K562 (cell line): ENCODE data around the gene ARHGAP26. TPM values are rescaled to one million over a fixed set of nuclear protein-coding genes. Genes with fewer than 3 reads are reported as not detected.

Experiments used
- ATAC-seq: fragments of 200-7000 bp; cut with Tn5 transposase; 3 replicates; pipeline ENCODE4 v1.9.1; 2020; ENCODE audit warnings: moderate library complexity
- BruUV-seq: library from RNA; stranded (reverse); fragments of 400-500 nt; replicated peaks from 2 replicates; lab custom pipeline; 2021; lab: Mats Ljungman, UMichigan
- CTCF ChIA-PET: fragments of 300-600 bp; formaldehyde crosslinking; extraction: SDS; loops from one replicate; lab custom pipeline; 2021; ENCODE audit warnings: low intra/inter-chr PET ratio; lab: Yijun Ruan, JAX
- POLR2A ChIA-PET: fragments of 300-600, 350-650 bp; sonication (Branson Sonifier 250); formaldehyde crosslinking; extraction: SDS; loops from one replicate; lab custom pipeline; 2021; ENCODE audit warnings: antibody characterized with exemption, inconsistent platforms; lab: Yijun Ruan, JAX
- DNase-seq, 4 experiments: peaks; one replicate each; pipeline versions ENCODE4 v3.0.0 to v3.0.0-alpha.2; 2011 to 2018; ENCODE audit warnings: low spot score in 3 of 4, mixed read lengths in 3 of 4; ENCODE audit errors: extremely low read depth in 1 of 4
- FAIRE-seq: peaks from 2 replicates; lab custom pipeline; 2011; peaks lifted over from hg19 to GRCh38; lab: Jason Lieb, UNC
- H2AFZ ChIP-seq: 2 replicates; pipeline ENCODE4 v1.6.0; 2011; ENCODE audit warnings: low read depth, low read length, control low read depth, inconsistent platforms
- H3K27ac ChIP-seq: fragments of 200-600 bp; 3 replicates; pipeline ENCODE4 v1.8.0; 2011; ENCODE audit warnings: low read depth, mild to moderate bottlenecking, control low read depth, inconsistent platforms, low read length, moderate library complexity, mixed read lengths; ENCODE audit errors: extremely low read depth
- H3K27me3 ChIP-seq, 2 experiments: fragments of 300-600 bp in 1 of 2; 2 replicates in 1 of 2; 3 replicates in 1 of 2; pipeline versions ENCODE4 v1.6.0 to v1.8.0; 2011; ENCODE audit warnings: inconsistent platforms in 2 of 2, low read length in 2 of 2, mild to moderate bottlenecking in 1 of 2, mixed read lengths in 1 of 2, moderate library complexity in 1 of 2; ENCODE audit not compliant: control insufficient read depth in 2 of 2, insufficient read depth in 2 of 2
- H3K36me3 ChIP-seq: fragments of 300-600 bp; 3 replicates; pipeline ENCODE4 v1.8.0; 2011; ENCODE audit warnings: mild to moderate bottlenecking, low read length, inconsistent platforms; ENCODE audit not compliant: control insufficient read depth, insufficient read depth
- H3K4me1 ChIP-seq, 2 experiments: fragments of 200-600 bp in 1 of 2; replicated peaks in 1 of 2; 2 replicates in 1 of 2; 3 replicates in 1 of 2; pipeline versions ENCODE4 v1.5.1 to v1.8.0; 2011; ENCODE audit warnings: inconsistent platforms in 2 of 2, low read length in 2 of 2, mild to moderate bottlenecking in 1 of 2, mixed read lengths in 1 of 2, moderate library complexity in 1 of 2; ENCODE audit not compliant: control insufficient read depth in 2 of 2, insufficient read depth in 2 of 2
- H3K4me2 ChIP-seq: 2 replicates; pipeline ENCODE4 v1.6.1; 2011; ENCODE audit warnings: low read length, control low read depth, inconsistent platforms, mixed read lengths; ENCODE audit not compliant: insufficient read depth
- H3K4me3 ChIP-seq: fragments of 200-600 bp; sonication (generic), shearing (Covaris generic); 2 replicates; pipeline ENCODE4 v1.5.1; 2016; ENCODE audit warnings: control low read depth, inconsistent platforms
- H3K79me2 ChIP-seq: fragments of 200-600 bp; 3 replicates; pipeline ENCODE4 v1.8.0; 2011; ENCODE audit warnings: low read length, inconsistent platforms; ENCODE audit not compliant: control insufficient read depth, insufficient read depth
- H3K9ac ChIP-seq, 2 experiments: 2 replicates each; pipeline versions ENCODE4 v1.6.0 to v1.6.1; 2011; ENCODE audit warnings: low read depth in 2 of 2, low read length in 2 of 2, control low read depth in 1 of 2, inconsistent platforms in 1 of 2, mild to moderate bottlenecking in 1 of 2, mixed read lengths in 1 of 2; ENCODE audit not compliant: insufficient read depth in 1 of 2
- H3K9me1 ChIP-seq: one replicate; pipeline ENCODE4 v1.6.0; 2011; ENCODE audit warnings: inconsistent platforms, mild to moderate bottlenecking, low read length, moderate library complexity; ENCODE audit not compliant: control insufficient read depth, insufficient read depth
- H3K9me3 ChIP-seq: replicated peaks from 2 replicates; pipeline ENCODE4 v1.5.1; 2011; ENCODE audit warnings: low read depth, low read length, inconsistent platforms; ENCODE audit not compliant: control insufficient read depth, insufficient read depth
- H4K20me1 ChIP-seq: replicated peaks from 2 replicates; pipeline ENCODE4 v1.6.1; 2011; ENCODE audit warnings: low read length, inconsistent platforms, mixed read lengths; ENCODE audit not compliant: control insufficient read depth, insufficient read depth
- CUX1 ChIP-seq: fragments of 200-800 bp; sonication (Bioruptor generic); IDR thresholded peaks from 2 replicates; pipeline ENCODE4 v1.6.1; 2016; ENCODE audit warnings: missing genetic modification characterization, missing compliant biosample characterization
- DMBX1 ChIP-seq: fragments of 250-450 bp; sonication (Bioruptor Pico); IDR thresholded peaks from 2 replicates; pipeline ENCODE4 v1.8.0; 2022; ENCODE audit warnings: inconsistent platforms, mild to moderate bottlenecking, moderate library complexity, borderline replicate concordance
- FOXP4 ChIP-seq: sonication (generic); formaldehyde crosslinking; IDR thresholded peaks from 2 replicates; pipeline ENCODE4 v1.8.0; 2022; ENCODE audit warnings: mild to moderate bottlenecking, missing genetic modification reagents, borderline replicate concordance
- RBM22 ChIP-seq: fragments of 200-400 bp; formaldehyde crosslinking; IDR thresholded peaks from 2 replicates; pipeline ENCODE4 v1.6.1; 2018; ENCODE audit warnings: low read length, low read depth; ENCODE audit not compliant: poor library complexity, severe bottlenecking
- ZNF124 ChIP-seq: sonication (generic); formaldehyde crosslinking; IDR thresholded peaks from 2 replicates; pipeline ENCODE4 v1.8.1; 2022; ENCODE audit warnings: missing genetic modification reagents
- WGBS: fragments of 100-300 bp; shearing (Covaris generic); methylation state at CpG from one replicate; pipeline ENCODE4 v1.1.6; 2016; ENCODE audit warnings: low coverage, mixed read lengths; ENCODE audit not compliant: insufficient coverage; ENCODE audit errors: missing lambda C conversion rate; 5-methylcytosine and 5-hydroxymethylcytosine counted together
- in situ Hi-C: fragments of 300-500 bp; cut with MboI; formaldehyde crosslinking; loops from 4 replicates; pipeline ENCODE4 v1.15.0; 2018; ENCODE audit warnings: inconsistent platforms, mixed read lengths
- intact Hi-C: fragments of 100-400 bp; cut with micrococcal nuclease; formaldehyde crosslinking; loops from 2 replicates; pipeline ENCODE4 v1.14.2; 2022
- polyA plus RNA-seq, 8 experiments: library from polyadenylated mRNA; depleted of rRNA in 4 of 8; stranded (reverse) in 5 of 8; unstranded in 3 of 8; fragments of >200 nt; fragmentation: Nextera tagmentation in 2 of 8; fragmentation: Illumina TruSeq in 1 of 8; extraction: Ambion mirVana in 2 of 8; extraction: Trizol in 1 of 8; gene quantifications; 2 replicates each; pipeline versions ENCODE4 v1.2.1 to v1.2.3, GENCODE V29; 2011 to 2014; ENCODE audit warnings: inconsistent platforms in 1 of 8, missing spikeins in 1 of 8
- total RNA-seq, 7 experiments: library from RNA; depleted of rRNA in 6 of 7; stranded (reverse); fragments of >200 nt in 6 of 7; fragmentation: Illumina TruSeq in 2 of 7; extraction: Trizol in 2 of 7; gene quantifications; 2 replicates each; pipeline versions ENCODE4 v1.2.1 to v1.2.3, GENCODE V29; 2011 to 2021; ENCODE audit warnings: low replicate concordance in 1 of 7
- TF ChIP-seq, protein P1 (sequence below): fragments of 450-650 bp; IDR thresholded peaks from 2 replicates; pipeline ENCODE4 v1.6.1; 2017; ENCODE audit warnings: antibody characterized with exemption, mild to moderate bottlenecking

The ARHGAP26 gene
- total and polyA plus RNA-seq, 9 of the 15 experiments (the other 6 are each of a cell fraction or from before 2014, with no cell fraction given): 0.13 to 1.1 (median 0.55) TPM

GRCh38 chr5:142972064-142972570 is 201.9 kb downstream of the ARHGAP26 start:
- H3K9me1 ChIP-seq: no peaks in the 10 kb centered on the region
- no peak overlapping the region for H3K4me2 ChIP-seq
- H3K4me1 ChIP-seq: no peaks in the 10 kb centered on the region
- no peaks in the 10 kb centered on the region for H3K79me2 ChIP-seq
- H3K9me3 ChIP-seq: no peaks in the 10 kb centered on the region
- ChIA-PET POLR2A (no interaction called here), CTCF (interaction anchor here (0.6 kb wide), 1 partner anchor 106 kb away, joined by 3 read pairs; no protein-coding TSS in a partner anchor)
- DNase-seq (no peak), ATAC-seq (no peak), FAIRE-seq (no peak)
- H3K4me3 ChIP-seq: no peak overlapping the region
- intact Hi-C loops: no loop called here
- H3K27me3 ChIP-seq: peaks cover 3 to 9% of the 10 kb centered on the region in 2 experiments; a peak in 3 of 5 replicates
- in situ Hi-C loops: no loop called here
- H4K20me1 ChIP-seq: no peaks in the 10 kb centered on the region
- no peak overlapping the region for H2AFZ ChIP-seq
- H3K36me3 ChIP-seq: no peaks in the 10 kb centered on the region
- BruUV-seq: no TSS peak
- H3K27ac ChIP-seq: no peak overlapping the region
- 0% methylated on average over 1 of the region's 5 CpGs for WGBS
- H3K9ac ChIP-seq: no peak overlapping the region
- TF ChIP-seq DMBX1 (CRISPR knock-in tag) (no peak), CUX1 (CRISPR knock-in tag) (no peak), FOXP4 (CRISPR knock-in tag) (no peak), ZNF124 (CRISPR knock-in tag) (no peak), RBM22 (no peak)
- TF ChIP-seq, protein P1, sequence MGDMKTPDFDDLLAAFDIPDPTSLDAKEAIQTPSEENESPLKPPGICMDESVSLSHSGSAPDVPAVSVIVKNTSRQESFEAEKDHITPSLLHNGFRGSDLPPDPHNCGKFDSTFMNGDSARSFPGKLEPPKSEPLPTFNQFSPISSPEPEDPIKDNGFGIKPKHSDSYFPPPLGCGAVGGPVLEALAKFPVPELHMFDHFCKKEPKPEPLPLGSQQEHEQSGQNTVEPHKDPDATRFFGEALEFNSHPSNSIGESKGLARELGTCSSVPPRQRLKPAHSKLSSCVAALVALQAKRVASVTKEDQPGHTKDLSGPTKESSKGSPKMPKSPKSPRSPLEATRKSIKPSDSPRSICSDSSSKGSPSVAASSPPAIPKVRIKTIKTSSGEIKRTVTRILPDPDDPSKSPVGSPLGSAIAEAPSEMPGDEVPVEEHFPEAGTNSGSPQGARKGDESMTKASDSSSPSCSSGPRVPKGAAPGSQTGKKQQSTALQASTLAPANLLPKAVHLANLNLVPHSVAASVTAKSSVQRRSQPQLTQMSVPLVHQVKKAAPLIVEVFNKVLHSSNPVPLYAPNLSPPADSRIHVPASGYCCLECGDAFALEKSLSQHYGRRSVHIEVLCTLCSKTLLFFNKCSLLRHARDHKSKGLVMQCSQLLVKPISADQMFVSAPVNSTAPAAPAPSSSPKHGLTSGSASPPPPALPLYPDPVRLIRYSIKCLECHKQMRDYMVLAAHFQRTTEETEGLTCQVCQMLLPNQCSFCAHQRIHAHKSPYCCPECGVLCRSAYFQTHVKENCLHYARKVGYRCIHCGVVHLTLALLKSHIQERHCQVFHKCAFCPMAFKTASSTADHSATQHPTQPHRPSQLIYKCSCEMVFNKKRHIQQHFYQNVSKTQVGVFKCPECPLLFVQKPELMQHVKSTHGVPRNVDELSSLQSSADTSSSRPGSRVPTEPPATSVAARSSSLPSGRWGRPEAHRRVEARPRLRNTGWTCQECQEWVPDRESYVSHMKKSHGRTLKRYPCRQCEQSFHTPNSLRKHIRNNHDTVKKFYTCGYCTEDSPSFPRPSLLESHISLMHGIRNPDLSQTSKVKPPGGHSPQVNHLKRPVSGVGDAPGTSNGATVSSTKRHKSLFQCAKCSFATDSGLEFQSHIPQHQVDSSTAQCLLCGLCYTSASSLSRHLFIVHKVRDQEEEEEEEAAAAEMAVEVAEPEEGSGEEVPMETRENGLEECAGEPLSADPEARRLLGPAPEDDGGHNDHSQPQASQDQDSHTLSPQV: no peak
